GM19324 (cell line): ENCODE measurements around the gene DHX15.

Experiments
- ATAC-seq: cut with Tn5 transposase; IDR thresholded peaks from one replicate; pipeline ENCODE4 v1.9.1; 2021; ENCODE audit warnings: mild to moderate bottlenecking, moderate library complexity; ENCODE audit not compliant: unreplicated experiment, low FRiP score

The DHX15 gene

GRCh38 chr4:24584211-24584850, at the start of gene DHX15:
DHX15 (minus strand) TSS chr4:24584554; CDS start chr4:24584393, 161 bp downstream.
- peak; percentile 94 for ATAC-seq

GRCh38 chr4:24632011-24632410, 47.7 kb upstream of the DHX15 start:
- ATAC-seq: no peak

GRCh38 chr4:24630937-24631336, 46.6 kb upstream of the DHX15 start:
- no peak for ATAC-seq

GRCh38 chr4:24625091-24625490, 40.7 kb upstream of the DHX15 start:
- no peak for ATAC-seq

- ATAC-seq: no peak
These were observed 40.0 kb upstream of the DHX15 start for GRCh38 chr4:24624381-24624780.

GRCh38 chr4:24622146-24622834, 37.9 kb upstream of the DHX15 start:
- no peak for ATAC-seq

- no peak for ATAC-seq
These were observed 31.6 kb upstream of the DHX15 start for GRCh38 chr4:24615977-24616376.

- no peak for ATAC-seq
These were observed 30.5 kb upstream of the DHX15 start for GRCh38 chr4:24614881-24615280.

GRCh38 chr4:24613502-24613901, 29.1 kb upstream of the DHX15 start:
- ATAC-seq: no peak

- no peak for ATAC-seq
These were observed 27.2 kb upstream of the DHX15 start for GRCh38 chr4:24611575-24611974.

GRCh38 chr4:24607334-24607733, 23.0 kb upstream of the DHX15 start:
- no peak for ATAC-seq

GRCh38 chr4:24605216-24605615, 20.9 kb upstream of the DHX15 start:
- ATAC-seq: no peak

- ATAC-seq: no peak
These were observed 20.3 kb upstream of the DHX15 start for GRCh38 chr4:24604558-24605214.

- ATAC-seq: no peak
These were observed 19.0 kb upstream of the DHX15 start for GRCh38 chr4:24603343-24603742.

- no peak for ATAC-seq
These were observed 16.8 kb upstream of the DHX15 start for GRCh38 chr4:24601121-24601520.

- ATAC-seq: no peak
These were observed 14.9 kb upstream of the DHX15 start for GRCh38 chr4:24599275-24599674.

GRCh38 chr4:24598025-24598424, 13.7 kb upstream of the DHX15 start:
- ATAC-seq: no peak

GRCh38 chr4:24595659-24596058, 11.3 kb upstream of the DHX15 start:
- ATAC-seq: no peak

GRCh38 chr4:24594887-24595286, 10.5 kb upstream of the DHX15 start:
- no peak for ATAC-seq

- peak; percentile 33 for ATAC-seq
These were observed 5.1 kb upstream of the DHX15 start for GRCh38 chr4:24589448-24589847.

- ATAC-seq: no peak
These were observed 4.0 kb upstream of the DHX15 start for GRCh38 chr4:24588216-24588954.
